ENCODE data around the gene SLC9A9.

- TF ChIP-seq CTCF (IDR thresholded peaks at IDR 0.05): no peak
- no peak for TF ChIP-seq POLR2AphosphoS5 (IDR thresholded peaks at IDR 0.05)
- no peak for TF ChIP-seq EP300 (IDR thresholded peaks at IDR 0.05)
Measured at GRCh38 chr3:143301031-143301901, 547.0 kb downstream of the SLC9A9 start.

Data from esophagus muscularis mucosa (tissue), 4 donors.